Fibroblast of the aortic adventitia (primary cell): ENCODE data around the gene GKN1. TPM values are rescaled to one million over a fixed set of nuclear protein-coding genes. Genes with fewer than 3 reads are reported as not detected.
"Not testable (repeated sequence)": the region's sequence is repeated elsewhere in the genome, so short reads cannot be mapped to it uniquely, and the experiment has no call there.

ENCODE experiments used
- DNase-seq: peaks from one replicate; pipeline ENCODE4 v3.0.0-alpha.2; 2010; ENCODE audit warnings: low read depth
- H3K4me3 ChIP-seq: 2 replicates; pipeline ENCODE4 v1.5.1; 2011; ENCODE audit warnings: low read depth, mild to moderate bottlenecking, control low read depth, low read length, moderate library complexity
- total RNA-seq: library from RNA; depleted of rRNA; stranded (reverse); fragments of >200 nt; gene quantifications from 2 replicates; pipeline ENCODE4 v1.2.3, GENCODE V29; 2012; ENCODE audit warnings: low replicate concordance
- TF ChIP-seq, protein P1 (sequence below): IDR thresholded peaks from 2 replicates; pipeline ENCODE4 v1.5.1; 2011; ENCODE audit warnings: mild to moderate bottlenecking, low read length, control low read depth, inconsistent platforms; ENCODE audit not compliant: insufficient read depth

GKN1 gene
- total RNA-seq, 1 donor = not detected

DNA sequence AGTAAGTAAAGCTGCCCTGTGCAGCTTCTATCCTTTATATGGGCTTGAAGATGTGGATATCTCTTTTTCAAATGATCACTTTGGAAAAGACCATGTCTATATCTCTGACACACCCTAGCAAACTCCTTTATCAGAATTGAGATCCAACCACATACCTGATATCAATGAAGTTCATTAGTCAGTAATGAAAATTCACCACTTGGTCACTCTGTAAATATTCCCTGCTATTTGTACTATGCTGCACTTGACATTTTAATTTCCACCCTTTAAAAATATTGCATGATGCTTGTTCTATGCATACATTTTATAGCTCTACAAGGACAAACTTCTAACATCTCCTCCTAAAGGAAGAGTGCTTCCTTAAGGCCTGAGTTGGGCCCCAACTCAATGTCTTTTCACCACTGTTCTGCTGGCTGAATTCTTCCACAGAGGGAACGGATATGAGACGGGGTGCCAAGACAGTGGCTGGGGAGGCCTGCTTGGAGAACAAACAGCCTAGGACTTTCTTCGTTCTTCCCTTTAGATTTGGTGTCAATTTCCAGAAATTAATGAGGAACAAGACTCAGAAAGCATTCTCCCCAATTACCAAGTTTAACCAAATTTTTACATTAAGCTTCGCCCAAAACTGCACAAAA lies 21.4 kb upstream of the GKN1 start, which contains the start of gene GKN2:
Gene GKN2, minus strand, starts transcription at position 7 of the 635 bp plus-strand sequence. CDS start 32 bp downstream, outside the sequence.
- no peak for DNase-seq
- no peak within 1 kb of the TSS for H3K4me3 ChIP-seq
- TF ChIP-seq, protein P1, sequence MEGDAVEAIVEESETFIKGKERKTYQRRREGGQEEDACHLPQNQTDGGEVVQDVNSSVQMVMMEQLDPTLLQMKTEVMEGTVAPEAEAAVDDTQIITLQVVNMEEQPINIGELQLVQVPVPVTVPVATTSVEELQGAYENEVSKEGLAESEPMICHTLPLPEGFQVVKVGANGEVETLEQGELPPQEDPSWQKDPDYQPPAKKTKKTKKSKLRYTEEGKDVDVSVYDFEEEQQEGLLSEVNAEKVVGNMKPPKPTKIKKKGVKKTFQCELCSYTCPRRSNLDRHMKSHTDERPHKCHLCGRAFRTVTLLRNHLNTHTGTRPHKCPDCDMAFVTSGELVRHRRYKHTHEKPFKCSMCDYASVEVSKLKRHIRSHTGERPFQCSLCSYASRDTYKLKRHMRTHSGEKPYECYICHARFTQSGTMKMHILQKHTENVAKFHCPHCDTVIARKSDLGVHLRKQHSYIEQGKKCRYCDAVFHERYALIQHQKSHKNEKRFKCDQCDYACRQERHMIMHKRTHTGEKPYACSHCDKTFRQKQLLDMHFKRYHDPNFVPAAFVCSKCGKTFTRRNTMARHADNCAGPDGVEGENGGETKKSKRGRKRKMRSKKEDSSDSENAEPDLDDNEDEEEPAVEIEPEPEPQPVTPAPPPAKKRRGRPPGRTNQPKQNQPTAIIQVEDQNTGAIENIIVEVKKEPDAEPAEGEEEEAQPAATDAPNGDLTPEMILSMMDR = no peak

DNA sequence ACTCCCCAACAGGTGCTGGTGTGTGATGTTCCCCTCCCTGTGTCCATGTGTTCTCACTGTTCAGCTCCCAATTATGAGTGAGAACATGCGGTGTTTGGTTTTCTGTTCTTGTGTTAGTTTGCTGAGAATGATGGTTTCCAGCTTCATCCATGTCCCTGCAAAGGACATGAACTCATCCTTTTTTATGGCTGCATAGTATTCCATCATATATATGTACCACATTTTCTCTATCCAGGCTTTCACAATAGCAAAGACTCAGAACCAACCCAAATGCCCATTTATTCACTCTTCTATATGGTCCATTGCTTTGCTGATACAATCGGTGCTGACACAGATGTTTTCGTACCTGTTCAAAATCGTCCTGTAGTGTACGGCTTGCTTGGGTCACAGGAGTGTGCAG lies 19.0 kb upstream of the GKN1 start:
- not testable (repeated sequence) for H3K4me3 ChIP-seq, DNase-seq

DNA sequence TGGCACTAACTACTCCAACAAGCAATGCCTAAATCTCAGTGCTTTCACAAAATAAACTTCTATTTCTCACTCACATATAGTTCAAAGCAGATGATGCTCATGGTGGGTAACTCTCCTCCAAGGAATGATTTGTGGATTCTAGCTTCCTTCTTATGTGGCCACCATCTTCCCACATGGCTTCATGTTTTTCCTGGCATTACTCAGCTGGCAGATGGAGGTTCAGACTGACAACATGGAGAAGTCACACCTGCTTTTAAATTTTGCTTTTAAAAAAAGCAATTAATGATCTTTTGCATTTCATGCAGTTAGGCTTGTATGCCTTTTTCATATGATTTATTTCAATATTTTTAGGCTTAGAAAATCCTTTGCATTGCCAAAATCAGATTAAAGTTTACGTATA lies 15.4 kb upstream of the GKN1 start:
- H3K4me3 ChIP-seq = no peak overlapping the region
- no peak for DNase-seq

DNA sequence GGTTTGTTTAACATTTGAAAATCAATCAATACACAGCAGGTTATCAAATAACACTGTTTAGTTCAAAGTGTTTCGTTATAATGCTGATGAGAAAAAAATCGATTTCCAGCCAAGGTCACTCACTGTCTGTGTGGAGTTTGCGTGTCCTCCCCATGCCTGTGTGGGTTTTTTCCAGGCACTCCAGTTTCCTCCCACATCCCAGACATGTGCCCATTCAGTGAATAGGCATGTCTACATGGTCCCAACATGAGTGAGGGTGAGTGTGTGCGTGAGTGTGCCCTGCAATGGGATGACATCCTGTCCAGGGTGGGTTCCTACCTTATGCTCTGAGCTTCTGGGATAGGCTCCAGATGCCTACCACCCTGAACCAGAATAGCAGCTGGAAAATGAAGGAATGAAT lies 13.1 kb upstream of the GKN1 start:
- H3K4me3 ChIP-seq = no peak overlapping the region
- no peak for DNase-seq
- TF ChIP-seq, protein P1 = no peak

More for the DNA sequence above, 15.4 kb upstream of the GKN1 start:
- TF ChIP-seq, protein P1 = no peak

DNA sequence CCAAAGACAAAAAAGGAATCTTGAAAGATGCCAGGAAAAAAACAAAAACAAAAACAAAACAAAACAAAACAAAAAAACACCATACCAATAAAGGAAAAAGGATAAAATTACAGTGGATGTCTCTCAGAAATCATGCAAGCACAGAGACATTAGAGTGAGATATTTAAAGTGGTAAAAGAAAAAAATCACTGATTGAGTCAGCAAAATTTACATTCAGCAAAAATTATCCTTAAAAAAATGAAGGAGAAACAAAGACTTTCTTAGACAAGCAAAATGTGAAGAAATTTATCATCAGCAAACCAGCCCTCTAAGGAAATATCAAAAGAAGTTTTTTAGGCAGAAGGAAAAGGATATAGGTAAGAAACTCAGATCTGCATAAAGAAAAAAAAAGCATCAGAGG lies 10.2 kb upstream of the GKN1 start:
- H3K4me3 ChIP-seq = no peak overlapping the region
- TF ChIP-seq, protein P1 = no peak
- DNase-seq = no peak

DNA sequence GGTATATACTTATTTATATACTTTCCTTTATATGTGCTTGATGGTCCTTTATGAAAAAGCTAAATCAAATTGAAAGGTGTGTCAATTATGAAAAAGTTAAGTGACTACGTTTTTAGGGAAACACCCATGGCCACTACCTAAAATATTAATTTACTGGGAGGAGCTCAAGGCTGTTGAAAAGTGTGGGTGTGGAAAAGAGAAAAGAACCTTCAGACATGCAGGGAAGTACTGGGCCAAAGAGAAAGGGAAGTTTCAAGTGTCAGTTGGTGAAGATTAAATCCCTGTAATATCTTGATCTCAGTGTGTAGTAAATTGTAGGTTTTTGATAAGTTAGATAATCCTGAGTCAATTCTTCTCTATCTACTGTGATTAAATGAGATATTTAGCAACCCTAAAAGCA lies 6.2 kb upstream of the GKN1 start:
- H3K4me3 ChIP-seq = no peak overlapping the region
- no peak for DNase-seq
- TF ChIP-seq, protein P1 = no peak

DNA sequence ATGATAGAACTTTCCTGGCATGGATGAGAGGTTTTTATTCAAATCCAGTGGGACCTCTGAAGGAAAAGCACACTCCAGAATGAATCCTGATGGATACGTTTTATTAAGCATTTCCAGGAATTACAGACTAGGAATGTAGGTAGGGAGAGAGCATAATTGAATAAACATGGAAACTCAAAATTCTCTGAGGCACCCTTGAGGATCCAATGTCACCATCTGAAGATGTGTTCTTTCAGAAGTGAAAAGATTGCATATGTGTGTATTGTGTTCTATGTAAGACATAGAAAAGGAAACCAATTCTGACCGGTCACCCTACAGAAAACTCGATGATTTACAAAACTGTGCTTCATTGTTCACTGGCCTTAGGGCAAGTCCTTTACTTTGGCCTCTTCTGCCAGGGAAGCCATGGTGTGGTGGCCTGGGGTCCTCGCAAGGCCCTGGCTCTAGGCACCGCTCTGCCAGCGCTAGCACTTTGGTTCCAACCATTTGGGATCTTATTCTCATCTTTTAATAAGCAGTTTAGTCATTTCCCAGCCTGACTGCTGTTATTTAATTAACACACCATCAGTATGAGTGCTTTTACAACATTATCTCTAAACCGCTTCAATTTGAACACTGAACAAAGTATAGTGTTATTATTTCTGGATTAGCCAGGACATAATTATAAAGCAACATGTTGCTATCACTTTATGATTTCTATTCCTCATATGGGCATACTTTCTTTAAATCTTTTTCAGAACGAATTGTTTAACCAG lies 4.5 kb upstream of the GKN1 start:
- H3K4me3 ChIP-seq = no peak overlapping the region
- TF ChIP-seq, protein P1 = no peak
- DNase-seq = no peak
